ENCODE measurements around the gene WASHC3. TPM values are rescaled to one million over a fixed set of nuclear protein-coding genes. Genes with fewer than 3 reads are reported as not detected.

The WASHC3 gene
- total RNA-seq, 2 donors from 2014 or later: 39.9 to 40.6 TPM

DNA sequence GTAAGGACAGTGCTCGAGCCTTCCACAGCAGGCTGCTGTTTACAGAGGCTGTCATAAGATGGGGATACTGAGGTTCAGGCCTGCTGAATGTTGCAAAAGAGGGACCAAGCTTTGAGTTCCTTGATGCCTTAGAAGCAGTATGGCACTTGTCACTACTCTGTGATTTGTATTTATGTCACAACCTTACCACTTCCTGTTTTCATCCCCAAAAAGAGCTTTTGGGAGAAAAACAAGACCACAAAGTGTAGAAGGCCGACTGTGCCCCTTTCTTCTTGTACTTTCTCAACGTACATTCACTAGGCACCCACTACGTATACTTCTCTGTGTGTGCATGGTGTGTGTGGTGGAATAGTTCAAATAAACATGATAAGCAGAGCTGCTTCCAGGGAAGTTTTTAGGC lies 94.3 kb downstream of the WASHC3 start:
- H3K4me3 Mint-ChIP-seq: no peak overlapping the region
- ATAC-seq (replicated peaks): no peak
- H3K27ac Mint-ChIP-seq: no peak overlapping the region
- H3K9me3 Mint-ChIP-seq: no peaks in the 10 kb centered on the region
- no peaks in the 10 kb centered on the region for H3K27me3 Mint-ChIP-seq
- no peaks in the 10 kb centered on the region for H3K4me1 Mint-ChIP-seq
- no peaks in the 10 kb centered on the region for H3K36me3 Mint-ChIP-seq (ENCODE audit: low read depth)

DNA sequence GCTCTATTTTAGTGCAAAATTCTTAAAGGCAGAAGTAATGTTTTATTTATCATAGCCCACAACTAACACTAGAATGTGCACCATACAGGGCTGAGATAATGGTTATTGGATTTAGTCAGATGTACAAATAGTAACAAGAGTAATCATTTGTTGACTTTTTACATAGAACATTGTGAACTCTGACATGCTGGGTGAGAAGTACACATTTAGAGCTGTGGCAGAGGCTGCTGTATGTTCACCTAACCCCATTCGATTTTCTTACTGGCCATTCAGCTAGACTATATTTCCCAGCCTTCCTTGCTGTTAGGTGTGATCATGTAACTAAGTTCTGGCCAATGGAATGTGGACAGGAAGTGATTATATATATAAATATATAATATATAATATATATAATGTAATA lies 95.3 kb downstream of the WASHC3 start:
- no peak for ATAC-seq (replicated peaks)
- no peaks in the 10 kb centered on the region for H3K9me3 Mint-ChIP-seq
- no peak overlapping the region for H3K27ac Mint-ChIP-seq
- H3K27me3 Mint-ChIP-seq: no peaks in the 10 kb centered on the region
- no peak overlapping the region for H3K4me3 Mint-ChIP-seq
- H3K36me3 Mint-ChIP-seq (ENCODE audit: low read depth): no peaks in the 10 kb centered on the region
- H3K4me1 Mint-ChIP-seq: no peaks in the 10 kb centered on the region

DNA sequence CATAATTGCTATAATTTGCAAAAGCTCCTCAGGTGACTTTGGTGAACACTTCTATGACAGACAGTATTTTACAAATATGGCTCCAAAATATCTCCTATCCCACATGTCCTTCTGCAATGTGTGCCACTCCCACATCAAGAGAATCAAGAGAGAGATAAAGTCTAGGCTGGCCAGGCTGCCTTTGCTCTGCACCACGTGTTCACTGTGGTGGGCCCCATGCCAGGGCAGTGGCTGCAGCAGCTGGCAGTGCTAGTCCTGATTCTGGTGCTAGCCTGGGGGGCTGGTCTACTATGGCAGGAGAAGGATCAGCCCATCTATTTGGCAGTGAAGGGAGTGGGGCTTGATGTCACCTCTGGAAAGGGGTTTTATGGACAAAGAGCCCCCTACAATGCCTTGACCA lies 98.1 kb downstream of the WASHC3 start:
- Mint-ChIP-seq H3K36me3 (ENCODE audit: low read depth) (no peaks in the 10 kb centered on the region), H3K27ac (no peak overlapping the region), H3K27me3 (no peaks in the 10 kb centered on the region), H3K4me1 (no peaks in the 10 kb centered on the region), H3K9me3 (peaks cover 12% of the 10 kb centered on the region), H3K4me3 (no peak overlapping the region)
- no peak for ATAC-seq (replicated peaks)

Other genes with a start within 250 kb of the WASHC3 start
- 10 to 100 TPM; 29.8 to 41.1 TPM for gene GNPTAB, start 231.0 kb downstream of the WASHC3 start, total RNA-seq
- gene DRAM1, start 184.4 kb downstream of the WASHC3 start, total RNA-seq: 1 to 10 TPM; 6.0 to 7.0 TPM
- gene NUP37, start 58.1 kb upstream of the WASHC3 start, total RNA-seq: 10 to 100 TPM; 63.6 to 80.7 TPM
- gene PARPBP, start 58.2 kb upstream of the WASHC3 start, total RNA-seq: 10 to 100 TPM; 23.7 to 35.2 TPM
- under 1 TPM; 0.45 to 0.71 TPM for gene PMCH, start 135.8 kb upstream of the WASHC3 start, total RNA-seq